Posterior cingulate gyrus (tissue), 11 donors: ENCODE data around the gene DUSP3.
A peak's percentile ranks its signal among the peaks of the same experiment; 100 is the strongest.

Source experiments
- DNase-seq, 10 donors: peaks; one replicate each; pipeline versions ENCODE4 v3.0.0 to v3.0.0-alpha.2; 2020 to 2021; ENCODE audit warnings: mixed read lengths in 3 of 10
- intact Hi-C: fragments of 100-400 bp; cut with DNase I; formaldehyde crosslinking; loops from one replicate; pipeline ENCODE4 v1.15.1; 2023

The DUSP3 gene

DNA sequence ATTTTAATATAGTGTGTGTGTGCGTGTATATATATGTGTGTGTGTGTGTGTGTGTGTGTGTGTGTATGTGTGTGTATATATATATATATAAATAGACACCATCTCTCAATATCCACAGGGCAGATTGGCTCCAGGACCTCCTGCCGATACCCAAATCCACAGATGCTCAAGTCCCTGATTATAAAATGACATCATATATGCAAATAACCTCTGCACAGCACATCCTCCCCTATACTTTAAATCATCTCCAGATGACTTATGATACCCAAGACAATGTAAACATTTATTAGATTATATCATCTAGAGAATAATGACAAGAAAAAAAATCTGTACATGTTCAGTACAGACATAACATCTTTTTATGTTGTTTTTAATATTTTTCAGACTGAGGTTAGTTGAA is 7.8 kb downstream of the DUSP3 start:
- no peak for DNase-seq

DNA sequence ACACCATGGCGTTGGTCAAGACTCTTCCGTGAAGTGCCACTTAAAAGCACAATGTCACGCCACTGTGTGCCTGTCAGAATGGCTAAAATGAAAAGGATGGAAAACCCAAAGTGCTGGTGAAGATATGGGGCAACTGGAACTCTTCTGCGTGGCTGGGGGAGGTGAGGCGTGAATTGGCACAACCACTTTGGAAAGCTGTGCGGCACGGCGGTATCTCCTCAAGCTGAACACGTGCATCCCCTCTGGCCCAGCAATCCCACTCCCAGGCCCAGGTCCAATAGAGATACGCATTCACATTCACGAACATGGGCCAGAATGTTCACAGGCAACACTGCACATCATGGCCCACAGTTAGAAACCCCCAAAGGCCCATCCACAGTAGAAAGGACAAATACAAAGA is 8.9 kb downstream of the DUSP3 start:
- intact Hi-C loops, result no loop called here
- peak in 1 of 10 donors; percentile 55 for DNase-seq

More for the DNA sequence above, 7.8 kb downstream of the DUSP3 start:
- intact Hi-C loops, result no loop called here

DNA sequence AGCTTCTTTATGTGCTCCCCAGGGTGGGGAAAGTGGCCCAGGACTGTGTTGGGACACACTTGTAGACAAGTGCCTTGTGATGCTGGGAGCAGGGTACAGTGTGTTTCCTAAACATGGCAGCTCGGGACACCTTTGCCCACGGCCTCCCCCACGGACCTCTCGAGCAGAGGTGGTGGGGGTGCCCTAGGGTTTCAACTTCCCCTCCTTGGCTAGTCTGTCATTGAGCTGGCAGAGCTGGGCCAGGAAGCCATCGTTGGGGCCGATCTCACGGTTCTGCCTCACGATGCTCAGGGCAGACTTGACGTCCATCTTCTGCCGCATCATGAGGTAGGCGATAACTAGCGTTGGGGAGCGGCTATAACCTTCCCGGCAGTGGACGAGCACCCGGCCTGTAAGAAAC is 9.4 kb downstream of the DUSP3 start:
- DNase-seq, result peak in 1 of 10 donors; percentile 65
- intact Hi-C loops, result no loop called here

DNA sequence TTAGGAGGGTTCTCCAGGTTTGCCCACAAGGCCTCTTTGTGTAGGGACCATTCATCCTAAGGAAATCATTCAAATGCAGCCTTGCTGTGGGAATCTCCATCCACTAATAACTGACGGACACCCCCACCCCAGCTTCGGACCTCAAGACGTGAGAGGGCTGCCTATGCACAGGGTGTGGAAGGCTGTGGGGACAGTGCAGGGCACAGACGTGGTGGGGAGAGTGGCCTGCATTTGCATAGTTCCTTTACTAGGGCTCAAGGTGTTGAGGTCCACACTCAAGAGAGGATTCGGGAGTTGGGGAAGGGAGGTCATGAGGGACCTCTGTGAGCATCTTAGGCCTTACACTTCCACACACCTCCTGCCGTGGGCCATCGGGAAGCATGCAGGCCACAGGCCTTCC is 9.8 kb downstream of the DUSP3 start:
- intact Hi-C loops, result no loop called here

DNA sequence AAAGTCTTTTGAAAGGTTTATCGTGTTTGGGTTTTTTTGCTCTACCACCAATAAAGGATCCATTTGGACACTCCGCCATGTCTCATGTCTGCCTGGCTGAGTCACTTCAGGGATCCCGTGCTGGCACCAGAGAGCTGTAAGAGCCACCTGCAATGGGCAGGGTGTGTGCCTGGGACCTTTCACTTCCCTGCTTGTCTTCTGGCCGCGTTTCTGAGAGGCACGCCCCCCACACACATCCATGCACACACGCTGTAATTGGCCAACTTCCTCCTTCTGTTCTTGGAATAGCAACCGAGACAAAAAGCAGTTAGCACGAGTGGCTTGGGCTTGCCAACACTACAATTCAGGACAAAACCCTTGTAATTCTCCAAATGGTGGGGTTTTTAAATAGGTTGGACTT is 10.4 kb downstream of the DUSP3 start:
- DNase-seq, result peak in 7 of 10 donors; percentile 21 to 86 (median 31)
- intact Hi-C loops, result no loop called here

More for the DNA sequence above, 9.8 kb downstream of the DUSP3 start:
- peak in 1 of 10 donors; percentile 32 for DNase-seq

DNA sequence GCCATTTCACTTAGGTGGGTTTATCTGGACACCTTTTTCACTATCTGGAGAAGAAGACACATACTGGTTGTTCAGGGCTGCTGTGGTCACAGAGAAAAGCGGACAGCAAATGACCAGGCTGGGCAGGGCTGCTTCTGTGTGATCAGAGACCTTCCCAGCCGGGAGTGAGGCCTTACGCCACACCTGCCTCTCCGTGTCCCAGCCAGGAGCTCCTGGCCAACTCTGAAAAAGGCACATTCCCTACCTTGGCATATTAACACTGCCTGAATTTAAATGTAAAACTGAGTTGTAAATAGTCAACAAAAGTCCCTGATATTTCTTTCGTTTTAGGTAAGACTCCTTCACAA is 11.1 kb downstream of the DUSP3 start:
- intact Hi-C loops, result no loop called here
- DNase-seq, result peak in 1 of 10 donors; percentile 53

DNA sequence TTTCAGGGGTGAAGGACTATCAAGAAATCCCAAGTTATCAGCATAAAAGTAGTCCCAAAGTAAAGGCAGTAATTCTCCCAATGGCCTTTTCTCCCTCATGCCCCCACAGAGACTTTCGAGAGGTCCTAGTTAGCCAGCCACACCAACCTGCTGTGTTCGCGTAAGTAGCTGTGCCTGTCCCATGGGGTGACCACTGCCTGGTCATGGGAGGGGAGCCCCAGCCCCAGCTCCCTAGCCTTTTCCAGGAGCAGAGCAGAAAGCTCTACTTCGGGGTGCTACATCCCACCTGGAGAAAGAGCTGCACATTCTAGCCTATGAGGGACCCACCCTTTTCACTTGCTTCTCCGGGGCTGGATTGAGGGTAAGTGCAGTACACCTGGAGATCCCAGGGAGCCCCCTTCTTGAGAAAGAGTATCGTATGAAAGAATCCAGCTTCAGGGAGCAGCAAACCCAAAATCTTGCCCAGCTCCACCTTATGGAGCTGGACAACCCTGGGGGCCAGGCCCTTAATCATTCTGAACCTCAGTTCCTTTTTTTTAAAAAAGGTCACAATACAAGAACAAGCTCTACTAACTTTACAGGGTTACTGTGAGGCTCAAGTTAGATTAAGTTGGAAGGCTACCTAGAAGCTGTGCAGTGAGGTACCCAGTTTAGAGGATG is 11.6 kb downstream of the DUSP3 start:
- intact Hi-C loops, result no loop called here
- peak in 1 of 10 donors; percentile 43 for DNase-seq

DNA sequence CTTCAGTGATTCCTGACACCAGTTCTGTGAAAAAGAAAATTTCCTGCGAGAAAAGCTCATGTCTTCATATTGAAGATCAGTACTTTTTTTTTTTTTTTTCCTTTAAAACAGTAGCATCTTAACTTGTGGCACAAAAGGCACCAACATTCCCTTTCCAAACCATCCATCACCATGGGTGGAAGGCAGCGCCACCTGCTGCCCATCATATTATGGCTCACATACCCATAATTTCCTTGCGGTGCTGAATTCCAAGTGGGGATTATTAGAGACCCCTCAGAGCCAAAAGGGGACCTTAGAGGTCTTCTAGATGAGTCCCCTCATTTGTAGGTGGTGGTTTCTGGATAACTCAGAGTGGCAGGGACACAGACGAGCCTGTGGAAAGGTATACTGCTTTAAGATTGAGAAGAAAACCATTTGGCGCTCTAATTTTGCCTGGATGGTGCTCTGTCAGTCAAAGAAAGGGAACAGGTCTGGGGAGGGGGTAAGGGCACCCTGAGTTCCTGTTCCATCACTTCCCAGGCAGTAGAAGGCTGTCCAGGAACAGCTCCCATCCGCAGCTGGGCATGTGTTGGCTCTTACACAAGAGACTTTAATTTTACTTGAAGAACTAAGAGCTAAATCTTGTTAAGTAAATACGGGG is 12.2 kb downstream of the DUSP3 start:
- intact Hi-C loops, result no loop called here
- peak in 8 of 10 donors; percentile 54 to 91 (median 70) for DNase-seq

DNA sequence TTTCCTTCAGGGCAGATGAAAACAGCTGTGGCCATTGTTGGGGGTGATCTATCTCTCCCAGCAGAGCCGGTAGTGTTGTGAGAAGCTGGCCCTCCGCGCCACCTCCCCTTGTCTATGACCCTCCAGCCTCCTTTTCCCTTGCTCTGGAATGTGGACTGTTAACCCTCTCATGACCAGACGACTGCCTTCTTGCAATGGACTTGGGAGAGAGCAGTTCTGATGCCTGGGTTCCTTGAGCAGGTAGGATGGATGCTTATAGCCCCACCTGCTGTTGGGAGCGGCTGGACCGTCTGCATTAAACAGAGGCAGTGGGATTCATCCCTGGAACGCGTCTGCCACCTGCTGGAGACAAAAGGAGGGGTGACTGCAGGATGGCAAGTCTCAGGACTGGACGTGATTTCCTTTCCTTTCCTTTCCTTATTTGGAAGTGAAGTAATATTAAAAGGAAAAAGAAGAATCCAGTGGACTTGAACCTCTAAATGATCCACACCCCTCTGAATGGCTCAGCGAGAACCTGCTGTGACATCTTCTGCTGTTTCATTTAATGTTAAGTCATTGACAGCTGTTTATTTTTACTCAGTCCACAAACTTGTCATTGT is 18.4 kb downstream of the DUSP3 start:
- intact Hi-C loops, result loop anchor here (1.0 to 5.0 kb wide), 2 partner anchors 66 to 183 kb away; no protein-coding TSS in a partner anchor
- peak; percentile 84 to 99 (median 95) for DNase-seq

DNA sequence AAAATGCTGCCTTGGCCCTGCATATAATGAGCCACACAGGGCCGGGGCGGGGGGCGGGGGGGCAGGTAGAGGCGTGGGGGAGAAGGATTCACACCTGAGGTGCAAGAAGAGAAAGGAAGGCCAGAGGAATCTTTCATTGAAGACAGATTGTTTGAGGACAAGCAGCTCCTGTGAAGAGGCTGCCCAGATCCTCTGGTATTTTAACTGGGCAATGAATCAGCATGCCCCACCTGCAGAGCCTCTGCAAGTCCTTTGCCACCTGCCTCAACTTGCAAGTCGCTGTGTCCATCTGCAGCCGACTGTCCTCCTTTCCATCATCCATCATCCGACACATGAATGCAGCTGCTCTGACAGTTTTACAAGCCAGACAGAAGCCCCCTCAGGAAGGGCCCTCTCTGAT is 18.9 kb downstream of the DUSP3 start:
- no peak for DNase-seq
- intact Hi-C loops, result loop anchor here (1.0 to 5.0 kb wide), 2 partner anchors 66 to 183 kb away; no protein-coding TSS in a partner anchor

DNA sequence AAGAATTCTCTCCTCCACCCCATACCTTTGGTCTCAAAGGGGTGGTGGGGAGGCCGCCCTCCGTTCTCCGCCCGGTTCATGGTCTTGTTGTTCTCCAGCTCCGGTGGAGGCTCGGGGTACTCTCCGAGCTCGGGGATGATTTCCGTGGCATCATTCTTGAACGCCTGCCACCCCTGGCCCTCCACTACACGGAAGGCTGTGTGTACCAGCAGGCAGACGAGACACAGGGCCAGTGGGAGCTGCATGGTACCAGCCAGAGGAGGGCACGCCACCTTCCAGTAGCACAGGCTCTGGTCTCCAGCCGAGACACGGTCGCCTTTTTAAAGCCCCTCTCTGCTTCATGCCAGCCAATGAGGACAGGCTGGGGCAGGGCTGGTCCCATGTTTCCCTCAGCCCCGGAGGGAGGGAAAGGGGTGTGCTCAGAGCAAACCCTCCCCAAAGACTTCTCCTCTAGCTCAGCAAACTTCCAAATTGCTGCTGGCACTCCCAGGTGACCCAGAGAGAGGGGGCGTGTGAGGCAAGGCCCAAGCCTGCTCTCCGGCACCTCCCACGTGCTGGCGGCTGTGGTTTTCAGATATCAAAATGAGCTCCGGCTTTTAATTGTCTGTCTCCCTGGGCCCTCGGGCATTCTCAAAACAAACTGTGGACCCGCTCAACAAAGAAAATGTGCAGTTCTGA is 20.1 kb downstream of the DUSP3 start, which contains the start of gene SOST:
Gene SOST (minus strand): TSS at position 295 of the 678 bp plus-strand sequence. CDS start 50 bp downstream, at position 245.
- intact Hi-C loops, result no loop called here
- no peak for DNase-seq

DNA sequence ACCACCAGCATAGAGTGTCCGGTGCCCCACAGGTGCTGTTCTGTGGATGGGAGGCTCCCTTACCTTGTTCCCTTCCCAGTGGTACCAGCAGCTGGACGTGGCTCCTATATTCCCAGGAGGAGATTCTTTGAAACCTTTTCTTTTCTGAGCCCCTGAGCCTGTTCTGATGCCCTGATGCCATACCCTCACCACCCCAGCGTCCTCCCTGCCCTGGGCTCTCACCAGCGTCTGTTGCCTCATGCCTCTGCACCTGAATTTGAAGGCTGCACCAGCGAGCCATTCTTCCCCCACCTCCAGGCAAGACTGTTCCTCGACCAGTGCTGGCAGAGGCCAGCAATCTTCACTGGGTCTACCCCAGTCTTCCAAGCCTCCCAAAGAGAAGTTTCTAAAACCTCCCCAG is 20.7 kb downstream of the DUSP3 start:
- intact Hi-C loops, result no loop called here
- DNase-seq, result no peak

DNA sequence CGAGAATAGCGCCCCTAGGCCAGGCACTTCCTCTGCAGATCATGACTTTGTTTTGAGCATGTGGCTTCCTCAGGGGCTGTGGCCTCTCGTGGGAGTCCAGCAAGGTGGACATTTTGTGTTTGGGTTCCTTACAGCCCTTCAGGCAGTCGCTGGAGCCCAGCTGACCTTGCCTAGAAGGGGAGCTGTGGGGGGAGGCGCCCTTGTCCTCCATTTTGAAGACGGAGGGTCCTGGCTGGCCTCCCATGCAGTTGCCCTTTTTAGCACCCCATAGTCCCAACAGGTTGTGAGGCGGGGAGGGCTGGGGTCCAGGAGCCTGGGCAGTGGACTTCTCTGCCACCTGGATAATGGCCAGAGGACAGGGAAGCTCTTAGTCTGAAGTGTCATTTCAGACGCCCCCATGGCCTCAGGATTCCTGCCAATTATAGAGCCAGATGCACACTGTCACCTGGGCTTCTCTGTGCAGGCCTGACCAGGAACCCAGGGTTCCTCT is 21.6 kb downstream of the DUSP3 start:
- DNase-seq, result peak in 1 of 10 donors; percentile 58
- intact Hi-C loops, result no loop called here

DNA sequence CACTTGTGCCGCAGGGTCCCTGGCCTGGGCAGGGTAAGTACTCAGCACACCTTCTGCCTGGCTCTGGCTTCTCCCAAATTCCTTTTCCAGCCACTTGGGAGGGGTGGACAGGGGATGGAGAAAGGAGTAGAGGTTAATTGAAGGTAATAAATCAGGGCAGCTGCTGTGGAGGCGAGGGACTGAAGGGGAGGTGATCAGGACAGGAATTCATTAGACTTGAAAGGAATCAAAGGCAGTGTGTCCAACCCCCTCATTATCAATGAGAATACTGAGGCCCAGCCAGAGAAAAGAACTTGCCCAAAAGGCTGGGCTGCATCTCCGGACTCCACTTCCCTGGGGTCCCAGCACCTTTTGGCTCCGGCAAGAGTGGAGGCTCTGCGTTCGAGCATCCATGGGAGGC is 22.6 kb downstream of the DUSP3 start:
- intact Hi-C loops, result no loop called here
- no peak for DNase-seq

DNA sequence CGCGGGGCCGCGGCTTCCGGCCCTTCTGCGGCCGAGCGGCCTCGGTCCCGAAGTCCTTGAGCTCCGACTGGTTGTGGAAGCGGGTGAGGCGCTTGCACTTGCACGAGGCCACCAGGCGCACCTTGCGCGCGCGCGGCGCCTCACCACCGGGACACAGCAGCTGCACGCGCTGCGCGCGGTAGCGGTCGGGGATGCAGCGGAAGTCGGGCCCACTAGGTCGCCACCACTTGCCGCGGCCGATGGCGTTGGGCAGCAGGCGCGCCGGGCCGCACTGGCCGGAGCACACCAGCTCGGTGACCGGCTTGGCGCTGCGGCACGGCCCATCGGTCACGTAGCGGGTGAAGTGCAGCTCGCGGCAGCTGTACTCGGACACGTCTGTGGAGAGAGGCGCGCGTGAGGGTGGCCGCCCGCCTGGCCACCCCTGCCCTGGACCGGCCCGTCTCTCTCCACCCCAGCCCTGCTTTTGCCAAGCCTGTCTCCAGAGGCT is 23.3 kb downstream of the DUSP3 start:
- intact Hi-C loops, result no loop called here
- peak in 2 of 10 donors; percentile 84 to 88 for DNase-seq

DNA sequence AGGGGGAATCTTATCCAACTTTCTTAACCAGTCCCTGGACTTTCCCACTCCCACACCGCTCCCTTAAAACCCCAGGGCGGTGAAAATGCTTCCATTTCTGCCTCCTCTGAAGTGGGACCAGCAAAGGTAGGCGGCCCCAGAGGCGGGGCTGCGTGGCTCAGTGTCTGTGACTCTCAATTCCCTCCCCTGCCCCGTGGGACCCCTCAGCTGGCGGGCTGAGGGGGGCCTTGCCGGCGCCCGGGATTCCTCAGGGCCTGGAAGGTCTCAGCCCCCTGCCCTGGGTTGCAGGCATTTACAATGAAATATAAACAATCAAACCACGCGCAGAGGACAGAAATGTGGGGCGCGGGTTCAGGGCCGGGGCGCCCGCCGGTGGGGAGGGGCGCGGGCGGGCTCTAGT is 23.8 kb downstream of the DUSP3 start:
- intact Hi-C loops, result no loop called here
- no peak for DNase-seq

DNA sequence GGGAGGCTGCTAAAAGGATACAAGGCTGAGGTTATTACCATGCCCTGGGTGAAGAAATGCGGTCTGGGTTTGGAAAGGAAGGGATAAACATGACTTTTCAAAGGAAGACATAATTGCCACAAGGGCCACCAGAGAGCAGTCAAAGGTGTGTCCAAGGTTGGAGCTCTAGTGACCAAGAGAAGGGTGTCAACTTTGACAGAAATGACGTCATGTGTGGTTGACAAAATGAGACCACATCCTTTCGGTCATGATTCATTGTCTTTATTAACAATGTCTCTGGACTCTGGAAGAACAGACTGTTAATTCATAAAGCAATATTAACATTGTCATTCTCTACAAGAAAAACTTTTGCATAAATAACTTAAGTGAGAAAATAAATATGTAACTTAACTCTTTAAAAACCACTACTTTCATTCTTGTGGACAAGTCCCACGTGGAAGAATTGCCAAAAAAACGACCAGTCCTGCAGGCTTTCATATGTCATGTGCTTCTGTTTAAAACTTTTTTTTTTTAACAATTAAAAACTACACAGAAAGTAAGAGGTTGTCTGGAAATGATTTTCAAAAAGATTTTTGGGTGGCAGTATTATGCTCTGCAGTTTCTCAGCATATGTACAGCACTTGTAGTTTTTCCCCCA is 25.2 kb downstream of the DUSP3 start:
- no peak for DNase-seq
- intact Hi-C loops, result no loop called here

DNA sequence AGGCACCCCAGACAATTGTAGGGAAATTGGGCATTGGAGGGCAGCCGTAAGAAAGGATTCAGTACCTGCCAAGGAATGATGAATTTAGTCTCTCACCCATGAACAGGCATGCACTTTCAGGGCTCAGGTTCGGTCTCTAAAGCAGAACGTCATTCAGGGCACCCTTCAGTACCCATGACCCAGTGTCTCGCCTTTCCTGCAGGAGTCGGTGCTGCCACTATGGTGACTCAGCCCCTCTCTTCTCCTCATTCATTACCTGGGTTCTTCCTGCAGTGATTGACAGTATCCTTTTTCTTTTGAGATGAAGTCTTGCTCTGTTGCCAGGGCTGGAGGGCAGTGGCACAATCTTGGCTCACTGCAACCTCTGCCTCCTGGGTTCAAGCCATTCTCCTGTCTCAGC is 28.6 kb downstream of the DUSP3 start:
- DNase-seq, result no peak
- intact Hi-C loops, result no loop called here

DNA sequence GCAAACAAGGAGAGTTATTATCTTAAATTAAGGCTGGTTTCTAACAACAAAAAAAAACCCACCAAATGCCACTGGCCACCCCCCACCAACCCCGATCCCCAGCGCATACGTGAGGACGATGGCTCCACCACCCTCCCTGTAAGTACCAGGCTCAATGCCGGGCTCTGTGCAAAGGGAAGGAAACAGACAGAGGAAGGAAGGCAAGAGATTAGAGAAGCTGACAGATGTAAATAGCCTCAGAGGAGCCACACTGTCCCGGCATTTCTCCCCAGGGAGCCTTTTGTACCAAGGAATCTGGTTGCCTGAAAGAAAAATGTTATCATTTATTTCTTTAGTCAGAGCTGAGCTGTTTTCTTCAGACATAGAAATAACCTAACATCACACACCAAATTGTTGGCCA is 33.2 kb downstream of the DUSP3 start:
- no peak for DNase-seq
- intact Hi-C loops, result no loop called here

DNA sequence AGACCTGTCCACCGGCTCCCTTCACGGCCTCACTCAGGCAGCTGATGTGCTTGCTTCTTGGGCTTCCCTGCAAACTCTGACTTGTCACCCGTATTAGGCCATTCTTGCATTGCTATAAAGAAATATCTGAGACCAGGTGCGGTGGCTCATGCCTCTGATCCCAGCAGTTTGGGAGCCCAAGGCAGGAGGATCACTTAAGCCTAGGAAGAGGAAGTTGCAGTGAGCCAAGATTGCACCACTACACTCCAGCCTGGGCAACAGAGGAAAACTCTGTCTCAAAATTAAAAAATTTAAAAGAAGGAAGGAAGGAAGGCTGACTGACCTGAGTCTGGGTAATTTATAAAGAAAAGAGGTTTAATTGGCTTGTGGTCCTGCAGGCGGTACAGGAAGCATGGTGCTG is 37.1 kb downstream of the DUSP3 start:
- DNase-seq, result no peak
- intact Hi-C loops, result no loop called here
